Right lobe of liver (tissue), 4 donors: Measurements from ENCODE around the gene ARHGEF12.

Source experiments
- POLR2A ChIP-seq: fragments of 450-650 bp; IDR thresholded peaks from one replicate; pipeline ENCODE4 v1.6.1; 2017; ENCODE audit warnings: antibody characterized with exemption, mild to moderate bottlenecking
- TF ChIP-seq, protein P1 (sequence below), 4 donors: fragments of 200-600 bp in 3 of 4; fragments of 450-650 bp in 1 of 4; IDR thresholded peaks; one replicate each; pipeline versions ENCODE4 v1.5.1 to v1.8.0; 2016 to 2022; ENCODE audit warnings: antibody characterized with exemption in 4 of 4, mild to moderate bottlenecking in 2 of 4
- donor health status: DM: no; HTN: no; CAD: no.
- donor health status: DM: no; HTN: no; CAD: no.
- donor health status: DM: no; HTN: yes; CAD: no.

DNA sequence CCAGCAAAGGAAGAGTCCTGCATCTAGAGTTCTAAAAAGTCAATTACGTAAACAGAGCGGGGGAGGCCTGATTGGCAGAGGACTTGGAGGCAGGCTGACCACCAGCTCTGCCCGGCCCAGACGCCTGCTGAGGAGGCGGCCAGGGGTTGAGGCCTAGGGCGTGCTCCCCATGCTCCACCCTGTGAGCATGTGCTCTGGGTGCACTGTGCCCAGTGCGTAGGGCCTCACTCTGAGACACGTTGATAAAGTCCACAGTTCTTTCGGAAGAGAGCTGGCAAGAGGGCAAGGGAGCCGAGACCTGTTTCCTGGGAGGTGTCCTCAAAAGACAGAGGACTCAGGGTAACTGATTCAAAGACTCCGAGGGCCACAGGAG lies 200.6 kb downstream of the ARHGEF12 start:
- TF ChIP-seq, protein P1, sequence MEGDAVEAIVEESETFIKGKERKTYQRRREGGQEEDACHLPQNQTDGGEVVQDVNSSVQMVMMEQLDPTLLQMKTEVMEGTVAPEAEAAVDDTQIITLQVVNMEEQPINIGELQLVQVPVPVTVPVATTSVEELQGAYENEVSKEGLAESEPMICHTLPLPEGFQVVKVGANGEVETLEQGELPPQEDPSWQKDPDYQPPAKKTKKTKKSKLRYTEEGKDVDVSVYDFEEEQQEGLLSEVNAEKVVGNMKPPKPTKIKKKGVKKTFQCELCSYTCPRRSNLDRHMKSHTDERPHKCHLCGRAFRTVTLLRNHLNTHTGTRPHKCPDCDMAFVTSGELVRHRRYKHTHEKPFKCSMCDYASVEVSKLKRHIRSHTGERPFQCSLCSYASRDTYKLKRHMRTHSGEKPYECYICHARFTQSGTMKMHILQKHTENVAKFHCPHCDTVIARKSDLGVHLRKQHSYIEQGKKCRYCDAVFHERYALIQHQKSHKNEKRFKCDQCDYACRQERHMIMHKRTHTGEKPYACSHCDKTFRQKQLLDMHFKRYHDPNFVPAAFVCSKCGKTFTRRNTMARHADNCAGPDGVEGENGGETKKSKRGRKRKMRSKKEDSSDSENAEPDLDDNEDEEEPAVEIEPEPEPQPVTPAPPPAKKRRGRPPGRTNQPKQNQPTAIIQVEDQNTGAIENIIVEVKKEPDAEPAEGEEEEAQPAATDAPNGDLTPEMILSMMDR (IDR thresholded peaks at IDR 0.05), result no peak
- TF ChIP-seq POLR2A, result no peak
